T-helper 22 cell (primary cell): ENCODE measurements around the gene COL4A6.

Experiments
- DNase-seq: peaks from one replicate; pipeline ENCODE4 v3.0.0-alpha.2; 2020; ENCODE audit warnings: low read depth

Gene COL4A6

DNA sequence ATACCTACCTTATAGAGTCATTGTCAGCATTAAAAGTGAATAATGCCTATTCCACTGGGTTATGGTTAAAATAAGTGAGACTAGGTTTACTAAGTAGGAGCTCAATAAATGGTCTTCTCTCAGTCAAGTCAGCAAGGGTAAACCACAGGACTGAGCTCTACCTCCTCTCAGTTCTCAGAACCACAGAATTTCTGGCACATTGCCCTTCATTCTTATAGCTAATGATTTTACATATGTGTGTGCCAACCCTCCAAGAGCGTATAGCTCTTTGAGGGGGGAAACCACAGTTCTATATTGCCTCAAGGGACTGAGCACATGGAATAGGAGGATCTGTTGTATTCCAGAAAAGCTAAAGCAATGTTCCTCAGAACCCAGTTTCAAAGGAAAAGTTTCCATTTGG, 221.8 kb downstream of the COL4A6 start:
- DNase-seq, result no peak

DNA sequence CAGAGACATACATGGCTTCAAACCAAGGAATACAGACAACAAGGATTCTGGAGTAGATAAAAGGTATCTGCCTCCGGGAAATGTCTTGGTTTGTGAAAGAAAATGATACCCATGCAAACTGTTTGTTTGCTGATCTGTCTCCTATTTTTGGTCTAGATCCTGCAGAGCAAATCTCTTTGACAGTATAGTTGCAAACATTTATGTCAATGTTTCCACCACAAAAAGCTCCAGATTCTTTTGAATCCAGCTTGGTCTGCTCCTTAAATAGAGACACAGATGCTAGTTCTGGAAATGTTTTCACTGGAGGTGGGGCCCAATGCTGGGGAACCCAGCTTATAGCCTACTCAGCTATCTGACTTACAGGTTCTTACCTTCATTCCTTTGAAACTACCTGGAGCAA, 226.9 kb downstream of the COL4A6 start:
- no peak for DNase-seq

DNA sequence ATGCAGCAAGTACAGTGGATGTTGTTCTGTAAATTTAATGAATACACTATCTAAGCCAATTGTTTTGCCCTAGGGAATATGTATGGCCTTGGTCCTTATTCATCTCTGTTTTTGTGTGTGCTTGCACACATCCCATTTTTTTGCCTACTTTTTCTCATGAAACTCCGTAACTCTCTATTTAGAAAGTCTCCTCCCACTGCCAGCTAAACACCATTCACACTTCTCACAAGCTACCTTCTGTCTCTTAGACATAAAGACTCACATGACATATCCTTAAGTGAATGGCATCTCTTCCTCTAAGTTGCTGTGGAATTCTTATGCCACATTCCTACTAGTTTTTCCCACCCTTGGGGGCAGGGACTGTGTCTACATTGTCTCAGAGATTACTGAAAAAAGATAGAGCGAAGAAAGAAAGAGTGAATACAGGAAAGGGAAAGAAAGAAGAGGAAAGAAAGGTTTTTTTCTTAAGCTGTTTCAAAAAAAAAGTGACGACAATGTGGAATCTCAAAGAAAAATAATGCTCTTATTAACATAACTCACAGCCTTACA, 229.1 kb downstream of the COL4A6 start:
- no peak for DNase-seq

DNA sequence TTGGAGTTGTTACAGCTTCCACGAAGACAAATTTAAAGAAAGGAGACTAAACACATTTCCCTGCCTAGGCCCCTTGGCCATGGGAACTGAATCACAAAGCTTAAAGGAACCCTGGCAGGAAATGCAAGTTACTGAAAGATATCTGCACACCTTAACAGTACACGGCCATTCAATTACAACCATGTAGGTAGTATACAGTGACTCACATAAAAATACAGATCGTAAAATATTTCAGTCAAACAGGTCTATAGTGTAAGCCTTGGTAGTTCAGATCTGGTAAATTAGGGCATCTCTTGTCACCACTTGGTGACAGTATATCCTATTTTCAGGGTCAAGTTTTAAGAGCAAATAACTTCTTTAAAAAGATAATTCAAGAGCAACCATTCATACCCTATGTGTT, 234.7 kb downstream of the COL4A6 start:
- no peak for DNase-seq

DNA sequence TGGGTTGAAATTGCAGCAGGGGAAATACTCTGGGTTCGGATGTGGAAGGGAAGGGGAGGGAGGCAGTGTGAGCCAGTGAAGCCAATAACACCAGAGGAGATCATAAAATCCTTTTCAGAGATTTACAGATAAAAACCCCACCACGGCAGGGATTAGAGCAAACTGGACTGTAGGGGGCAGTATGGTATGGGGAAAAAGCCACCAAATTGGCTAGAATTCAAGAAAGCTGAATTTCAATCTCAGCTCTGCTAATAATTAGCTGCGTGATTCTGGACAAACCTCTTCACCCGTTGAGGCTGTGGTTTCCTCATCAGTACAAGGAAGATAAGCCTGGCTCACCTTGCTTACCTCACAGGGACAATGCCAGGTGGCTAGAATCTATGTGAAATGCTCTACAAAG, 238.5 kb downstream of the COL4A6 start:
- no peak for DNase-seq

DNA sequence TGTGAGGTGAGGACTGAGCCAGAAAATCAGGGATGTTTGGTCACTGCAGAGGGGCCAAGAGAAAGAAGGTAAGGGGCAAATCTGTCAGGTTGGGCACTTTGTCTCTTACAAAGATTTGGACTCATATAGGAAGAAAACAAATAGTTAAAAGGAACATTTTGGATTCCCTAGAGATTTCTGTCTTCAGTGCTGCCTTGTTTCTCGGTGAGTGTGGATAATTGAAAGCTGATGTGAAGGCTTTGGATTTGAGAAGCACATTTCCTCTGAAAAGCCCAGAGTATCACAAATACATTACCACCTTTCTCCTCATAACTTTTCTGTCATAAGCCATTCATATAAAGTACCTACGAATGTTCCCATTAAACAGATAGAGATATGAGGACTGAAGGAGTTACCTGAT, 239.2 kb downstream of the COL4A6 start:
- DNase-seq, result no peak

DNA sequence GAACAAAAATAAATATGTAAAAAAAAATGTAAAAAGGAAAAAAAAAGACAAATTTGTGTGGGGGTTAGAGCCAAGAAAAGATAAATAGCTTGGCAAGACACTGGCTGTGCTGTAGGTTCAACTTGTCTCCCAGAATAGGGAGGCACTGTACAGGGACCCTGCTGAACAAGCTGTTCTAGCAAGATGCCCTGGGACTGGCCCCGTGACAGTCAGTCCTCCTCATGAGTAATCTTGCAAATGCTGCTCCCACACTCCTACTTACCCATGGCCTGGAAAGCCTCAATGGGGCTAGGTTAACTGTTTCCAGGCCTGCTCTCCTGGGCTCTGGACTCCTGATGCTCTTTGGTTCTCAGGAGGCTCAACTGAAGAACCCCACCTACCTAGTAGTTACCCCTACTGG, 239.8 kb downstream of the COL4A6 start:
- no peak for DNase-seq

DNA sequence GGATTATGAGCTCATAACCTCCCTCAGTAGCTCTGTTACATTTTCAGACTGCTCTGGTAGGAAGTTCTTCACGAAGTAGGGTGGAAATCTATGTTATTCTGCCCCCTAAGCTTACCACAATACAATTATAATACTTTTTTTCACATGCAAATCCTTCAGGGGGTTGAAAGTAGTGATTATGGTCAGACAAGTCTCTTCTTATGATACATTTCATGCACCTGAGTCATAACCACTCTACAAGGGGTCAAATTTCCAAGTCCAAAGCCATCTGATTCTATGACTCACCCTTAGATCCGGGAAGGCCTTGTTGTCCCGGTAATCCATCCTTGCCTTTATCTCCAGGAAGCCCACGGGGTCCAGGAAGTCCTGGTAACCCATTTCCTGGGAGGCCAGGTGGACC, 251.4 kb downstream of the COL4A6 start:
- no peak for DNase-seq

DNA sequence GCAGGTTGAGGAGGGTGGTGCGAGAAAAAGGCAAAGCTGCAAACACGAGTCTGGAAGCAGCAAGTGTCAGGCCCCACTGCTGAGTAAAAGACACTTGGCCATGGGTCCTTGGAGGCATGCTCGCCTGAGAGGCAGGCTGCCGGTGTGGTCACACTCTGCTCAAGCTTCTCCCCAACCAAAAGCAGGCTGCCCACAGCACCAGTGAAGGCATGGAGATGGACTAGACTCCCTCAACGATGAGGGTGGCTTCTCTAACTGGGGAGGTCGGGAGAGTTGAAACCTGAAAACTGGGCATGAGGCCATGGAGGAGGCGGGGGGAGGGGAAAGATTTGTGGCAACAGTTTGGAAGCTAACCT, 260.1 kb downstream of the COL4A6 start:
- DNase-seq, result no peak

DNA sequence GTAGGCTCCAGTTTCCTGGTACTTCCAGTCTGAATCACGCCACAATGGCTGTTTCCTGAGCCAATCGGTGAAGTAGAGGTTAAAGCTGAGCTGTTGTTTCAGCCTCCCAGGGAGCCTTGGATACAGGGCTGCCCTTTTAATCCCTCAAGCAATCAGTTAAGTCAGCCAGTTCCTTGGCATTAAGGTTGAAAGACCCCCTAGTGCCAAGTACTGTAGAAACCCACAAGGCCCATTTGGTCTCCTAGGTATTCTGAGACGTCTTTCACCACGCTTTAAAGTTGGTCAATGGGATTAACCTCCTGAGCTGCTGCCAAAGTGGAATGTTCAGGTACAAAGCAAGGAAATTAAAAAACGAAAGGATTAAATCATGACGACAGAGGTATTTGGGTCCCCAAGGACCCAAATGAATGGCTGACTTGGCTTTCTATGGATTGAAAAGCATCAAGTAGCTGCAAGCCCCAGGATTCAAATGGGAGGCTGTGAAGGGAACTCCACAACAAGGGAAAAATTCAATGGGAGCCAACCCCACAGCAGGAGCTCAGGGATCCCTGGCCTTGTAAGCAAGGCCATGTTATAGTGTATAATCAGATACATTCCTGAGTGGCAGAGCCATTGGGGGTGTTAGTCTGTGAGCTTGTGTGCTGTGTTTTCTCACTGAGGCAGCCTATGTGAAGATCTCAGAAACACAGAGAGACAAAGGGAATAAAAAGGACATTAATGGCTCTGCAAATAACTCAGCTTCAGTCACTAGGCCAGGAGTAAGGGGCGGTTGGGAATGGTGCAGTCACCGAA, 260.7 kb downstream of the COL4A6 start:
- DNase-seq, result no peak

DNA sequence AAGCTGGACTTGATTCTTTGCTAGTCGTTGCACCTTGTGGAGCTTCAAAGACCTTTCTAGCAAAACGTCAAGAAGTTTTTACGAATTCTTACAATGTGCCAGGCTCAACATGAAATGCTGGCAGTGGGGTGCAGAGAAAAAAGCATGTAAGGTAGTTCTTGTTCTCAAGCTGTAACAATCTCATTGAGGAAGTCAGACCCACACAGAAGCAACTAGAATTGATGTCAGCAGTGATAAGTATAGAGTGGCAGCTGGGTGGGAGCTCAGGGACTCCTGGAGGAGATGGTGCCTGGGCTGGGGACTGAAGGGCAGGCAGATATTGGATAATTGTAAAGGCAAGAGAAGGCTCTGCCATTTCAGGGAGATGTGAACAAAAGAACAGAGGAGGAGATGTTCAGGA, 264.3 kb downstream of the COL4A6 start:
- no peak for DNase-seq

DNA sequence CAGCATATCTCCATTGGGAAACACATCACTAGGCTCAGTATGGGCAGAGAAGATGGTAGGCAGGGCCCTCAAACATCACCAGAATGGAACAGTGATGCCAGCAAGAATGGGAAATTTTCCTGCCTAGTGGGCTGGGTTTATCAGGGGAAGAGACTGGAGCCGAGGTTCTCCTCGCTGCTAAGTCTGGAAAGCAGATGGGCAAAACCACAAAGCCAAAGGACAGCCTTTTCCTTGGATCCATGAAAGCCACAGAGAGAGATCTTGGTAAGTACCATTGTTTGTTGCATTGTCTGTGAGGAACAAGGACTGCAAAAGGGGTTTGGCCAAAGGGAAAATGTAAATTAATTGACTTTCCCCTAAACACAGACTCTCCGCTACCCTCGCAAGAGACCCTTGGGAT, 266.6 kb downstream of the COL4A6 start:
- DNase-seq, result no peak

DNA sequence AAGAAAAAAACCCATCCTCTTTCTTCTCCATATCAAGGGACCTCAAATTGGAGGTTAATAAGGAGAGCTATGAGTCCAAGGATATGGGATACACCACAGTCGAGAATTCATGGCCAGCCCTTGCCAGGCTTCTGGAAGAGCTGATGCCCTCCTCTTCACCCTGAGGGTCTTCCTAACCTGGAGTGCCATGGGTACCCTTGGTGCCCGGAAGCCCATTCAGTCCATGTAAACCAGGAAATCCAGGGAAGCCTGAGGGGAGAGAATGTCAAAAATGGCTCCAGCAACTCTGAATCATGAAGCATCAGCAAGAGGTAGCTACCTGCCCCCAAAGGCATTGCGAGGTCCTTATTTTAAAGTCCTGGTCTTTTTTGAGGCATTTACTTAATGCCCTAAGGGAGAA, 268.5 kb downstream of the COL4A6 start:
- DNase-seq, result no peak

DNA sequence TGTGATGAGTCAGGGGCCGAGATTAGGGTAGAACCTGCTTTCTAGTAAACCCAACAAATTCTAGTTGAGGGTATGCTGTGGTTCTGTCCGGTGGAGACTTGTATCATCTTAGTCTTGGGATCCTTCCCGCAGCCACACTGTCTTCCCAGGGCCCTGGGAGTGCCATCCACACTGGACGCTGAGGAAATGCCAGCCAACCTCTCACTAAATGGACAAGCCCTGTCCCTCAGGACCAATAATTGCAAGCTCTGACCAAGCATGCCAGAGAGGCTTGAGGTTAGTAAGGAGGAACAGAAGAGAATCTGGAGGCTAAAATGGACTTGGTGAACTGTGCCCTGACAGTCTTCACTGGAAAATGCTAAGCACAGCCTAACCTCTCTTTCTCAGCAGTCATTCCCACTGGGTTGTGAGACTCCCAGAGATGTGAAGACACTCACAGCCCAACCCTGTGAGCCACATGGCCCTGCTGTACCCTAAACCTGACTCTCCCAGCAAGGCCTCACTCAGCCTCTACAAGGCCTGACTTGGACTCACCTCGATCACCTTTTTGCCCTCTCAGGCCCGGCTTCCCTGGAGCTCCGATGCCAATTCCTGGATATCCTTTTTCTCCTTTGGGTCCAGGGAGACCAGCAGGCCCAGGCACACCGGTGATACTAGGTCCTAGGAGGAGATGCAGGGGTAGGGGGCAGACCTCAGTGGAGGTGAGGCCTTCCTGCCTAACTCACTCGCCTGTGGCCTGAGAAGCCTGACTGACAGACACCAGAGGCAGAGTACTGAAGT, 269.1 kb downstream of the COL4A6 start:
- no peak for DNase-seq

DNA sequence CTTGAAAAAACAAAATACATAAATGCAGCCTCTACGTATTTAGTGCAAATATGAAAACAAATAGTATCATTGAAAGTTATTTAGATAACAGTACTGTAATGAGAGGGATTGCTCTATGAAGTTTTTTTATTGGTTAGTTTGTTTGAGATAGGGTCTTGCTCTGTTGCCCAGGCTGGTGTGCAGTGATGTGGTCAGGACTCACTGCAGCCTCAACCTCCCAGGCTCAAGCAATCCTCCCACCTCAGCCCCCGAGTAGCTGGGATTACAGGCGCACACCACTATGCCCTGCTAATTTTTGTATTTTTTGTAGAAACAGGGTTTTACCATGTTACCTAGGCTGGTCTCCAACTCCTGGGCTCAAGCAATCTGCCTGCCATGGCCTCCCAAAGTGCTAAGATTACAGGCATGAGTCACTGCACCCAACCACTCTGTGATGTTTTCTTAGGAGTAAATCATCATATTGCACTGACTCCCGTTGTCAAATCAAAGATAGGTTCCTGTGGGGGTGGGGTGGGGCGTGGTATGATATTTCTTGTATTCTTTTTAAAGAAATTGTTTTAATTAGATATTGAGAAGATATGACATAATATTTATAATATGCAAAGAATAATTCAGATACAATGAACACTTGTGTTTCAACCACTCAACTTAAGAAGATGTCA, 270.9 kb downstream of the COL4A6 start:
- DNase-seq, result no peak

DNA sequence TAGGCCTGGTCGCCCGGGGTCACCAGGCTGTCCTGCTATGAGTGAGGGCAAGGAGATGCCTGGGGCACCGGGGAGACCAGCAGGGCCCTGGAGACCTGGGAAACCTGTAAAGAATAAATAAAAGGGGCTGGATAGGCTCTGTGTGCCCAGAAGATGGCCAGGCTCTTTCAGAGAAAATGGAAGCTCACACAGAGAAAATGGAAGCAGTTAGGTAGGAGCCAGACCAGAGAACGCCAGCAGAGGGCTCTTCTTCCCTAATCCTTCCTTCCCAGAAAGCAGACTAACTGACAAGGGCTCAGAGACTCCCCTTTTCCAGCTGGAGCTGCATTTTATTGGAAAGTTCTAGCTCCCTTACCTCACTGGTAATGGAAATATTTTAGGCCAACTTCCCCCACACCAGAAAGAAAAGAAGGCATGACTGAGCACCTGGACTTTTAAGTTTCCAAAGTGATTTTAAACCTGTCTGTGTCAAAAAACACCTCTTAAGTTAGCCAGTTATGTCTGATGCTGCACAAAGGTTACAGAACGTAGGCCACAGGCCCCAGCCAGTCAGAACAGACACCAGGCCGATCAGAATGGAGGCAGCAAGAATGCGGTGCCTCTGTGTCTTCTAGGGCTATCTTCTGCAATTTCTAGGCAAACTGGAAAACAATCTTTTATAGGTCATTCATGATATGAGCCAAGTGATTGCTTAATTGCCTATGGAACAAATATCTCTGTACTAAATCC, 272.7 kb downstream of the COL4A6 start:
- DNase-seq, result no peak

DNA sequence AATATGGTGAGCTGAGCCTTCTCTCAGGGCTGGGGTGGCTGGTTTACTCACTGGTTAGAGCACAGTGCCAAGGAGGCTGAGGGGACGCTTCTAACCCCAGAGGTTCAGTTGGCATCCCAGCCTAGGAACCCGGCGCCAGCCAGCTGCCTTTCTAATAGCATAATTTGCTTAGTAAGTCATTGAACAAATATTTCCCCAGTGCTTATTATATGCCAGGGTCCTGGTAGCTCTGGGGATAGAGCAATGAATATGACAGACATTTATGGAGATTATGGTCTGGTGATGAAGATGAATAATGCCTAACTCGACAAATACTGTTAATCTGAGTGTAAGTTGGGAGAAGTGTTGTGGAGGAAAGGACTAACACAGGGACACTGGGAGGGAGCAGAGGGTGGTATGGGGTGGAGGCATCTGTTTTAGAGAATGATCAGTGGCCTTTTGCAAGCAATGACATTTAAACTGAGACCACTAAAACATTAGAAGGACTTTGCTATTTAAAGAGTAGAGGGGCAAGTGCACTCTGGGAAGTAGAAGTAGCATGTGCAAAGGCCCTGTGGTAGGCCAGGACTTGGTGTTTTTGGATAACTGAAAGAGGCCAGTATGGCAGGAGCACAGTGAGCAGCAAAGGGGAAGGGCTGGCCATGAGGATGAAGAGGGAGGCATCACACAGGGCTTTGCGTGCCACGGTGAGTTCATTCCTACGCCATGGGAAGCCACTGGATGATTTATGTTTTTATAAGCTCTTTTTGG, 274.7 kb downstream of the COL4A6 start:
- no peak for DNase-seq

DNA sequence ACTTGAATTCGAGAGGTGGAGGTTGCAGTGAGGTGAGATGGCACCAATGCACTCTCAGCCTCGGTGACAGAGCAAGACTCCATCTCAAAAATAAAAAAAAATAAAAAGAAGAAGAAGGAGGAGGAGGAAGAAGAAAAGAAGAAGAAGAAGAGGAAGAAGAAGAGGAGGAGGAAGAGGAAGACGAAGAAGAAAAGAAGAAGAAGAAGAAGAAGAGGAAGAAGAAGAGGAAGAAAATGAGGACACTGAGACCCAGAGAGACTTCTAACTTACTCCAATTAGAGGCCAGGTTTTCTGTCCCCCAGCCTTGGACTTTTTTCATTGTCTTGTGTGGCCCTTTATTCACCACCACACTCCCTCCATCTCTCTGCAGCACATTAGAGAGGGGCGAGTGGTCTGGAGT, 276.0 kb downstream of the COL4A6 start:
- DNase-seq, result no peak

DNA sequence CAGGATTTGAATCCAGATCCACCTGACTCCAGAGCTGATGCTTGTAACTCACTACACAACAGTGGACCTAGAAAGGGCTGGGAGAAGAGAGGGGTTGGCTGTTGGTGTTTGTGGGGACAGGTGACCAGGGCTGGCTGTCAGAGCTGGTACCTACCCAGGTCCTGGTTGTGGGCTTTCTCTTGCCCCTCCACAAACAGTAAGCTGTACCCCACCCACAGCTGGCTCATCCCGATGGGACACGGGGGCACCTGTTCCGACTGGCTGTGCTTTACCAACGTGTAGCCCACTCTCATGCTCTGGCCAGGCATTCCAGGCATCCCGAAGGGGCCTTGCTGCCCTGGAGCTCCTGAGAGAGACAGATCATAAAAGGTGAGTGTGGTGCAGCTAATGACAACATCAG, 277.9 kb downstream of the COL4A6 start:
- DNase-seq, result no peak

DNA sequence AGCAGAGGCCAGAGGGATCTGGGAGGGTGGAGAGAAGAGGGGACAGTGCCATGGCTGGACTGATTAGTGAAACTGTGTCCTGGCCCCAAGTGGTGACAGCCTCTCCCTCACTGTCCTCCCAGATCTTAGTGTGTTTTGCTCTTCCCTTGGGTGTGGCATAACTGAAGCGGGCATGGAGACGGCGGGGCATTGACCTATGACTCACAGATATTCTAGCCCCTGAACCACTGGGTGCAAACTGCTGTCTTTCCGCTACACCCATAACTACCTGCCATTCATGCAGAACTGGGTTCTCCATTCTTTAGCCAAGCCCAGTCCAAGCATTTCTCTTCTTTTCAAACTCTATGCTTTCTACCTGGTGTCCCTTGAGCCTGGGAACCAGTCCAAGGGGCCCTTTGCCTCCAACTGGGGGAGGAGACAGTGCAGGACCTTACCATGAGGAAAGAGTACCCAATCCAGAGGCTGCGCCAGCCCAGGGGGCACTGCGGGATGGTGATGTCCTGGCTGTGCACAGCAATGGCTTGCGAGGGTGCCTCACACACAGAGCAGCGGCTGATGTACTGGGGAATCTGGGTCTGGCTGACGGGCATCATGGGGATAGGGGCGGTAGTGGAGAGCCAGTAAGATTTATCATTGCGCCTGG, 279.1 kb downstream of the COL4A6 start:
- no peak for DNase-seq

DNA sequence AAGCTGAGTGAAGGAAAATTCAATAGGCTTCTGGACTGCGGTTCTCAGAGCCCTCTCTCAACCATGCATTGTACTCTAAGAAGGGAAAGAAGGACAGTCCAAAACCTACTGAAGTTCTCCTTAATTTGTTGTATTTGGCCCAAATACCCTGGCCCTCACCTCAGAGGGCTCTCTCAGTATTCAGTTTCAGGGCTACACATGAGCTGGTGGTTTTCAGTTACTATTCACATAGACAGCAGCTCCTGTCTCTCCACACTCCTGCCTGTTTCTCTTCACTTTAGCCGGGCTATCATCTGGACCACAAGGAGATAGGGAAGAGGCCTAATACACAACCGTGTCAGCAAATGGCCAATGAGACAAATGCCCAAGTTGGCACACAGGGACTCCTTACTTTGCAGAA, 280.6 kb downstream of the COL4A6 start:
- no peak for DNase-seq
